HepG2 (cell line): ENCODE measurements around the gene DPM2. TPM values are rescaled to one million over a fixed set of nuclear protein-coding genes. Genes with fewer than 3 reads are reported as not detected.

Experiments used
- ATAC-seq: fragments of 200-7000 bp; cut with Tn5 transposase; 3 replicates; pipeline ENCODE4 v1.9.1; 2020; ENCODE audit warnings: mild to moderate bottlenecking, moderate library complexity
- BruUV-seq: library from RNA; stranded (reverse); fragments of 400-500 nt; replicated peaks from 2 replicates; lab custom pipeline; 2021; lab: Mats Ljungman, UMichigan
- CTCF ChIA-PET: fragments of 300-600 bp; formaldehyde crosslinking; extraction: SDS; loops from one replicate; lab custom pipeline; 2021; ENCODE audit warnings: low total read pairs, inconsistent platforms, low intra/inter-chr PET ratio; lab: Yijun Ruan, JAX
- POLR2A ChIA-PET: fragments of 350-600 bp; sonication (Branson Sonifier 250); formaldehyde crosslinking; loops from one replicate; lab custom pipeline; 2020; ENCODE audit warnings: antibody characterized with exemption, inconsistent platforms; lab: Yijun Ruan, JAX
- DNase-seq: peaks from one replicate; pipeline ENCODE4 v3.0.0-alpha.2; 2015; ENCODE audit warnings: low spot score
- FAIRE-seq: peaks from 3 replicates; lab custom pipeline; 2011; peaks lifted over from hg19 to GRCh38; lab: Jason Lieb, UNC
- H2AFZ ChIP-seq: one replicate; pipeline ENCODE4 v1.6.1; 2011; ENCODE audit warnings: low read length, inconsistent platforms
- H3K27ac ChIP-seq: fragments of 300-600 bp; 3 replicates; pipeline ENCODE4 v1.8.0; 2011; ENCODE audit warnings: mixed run types, mild to moderate bottlenecking, mixed read lengths, low read length, inconsistent platforms; ENCODE audit not compliant: insufficient read depth; ENCODE audit errors: extremely low read length
- H3K27me3 ChIP-seq, 2 experiments: fragments of 200-600 bp in 1 of 2; 2 replicates in 1 of 2; 3 replicates in 1 of 2; pipeline versions ENCODE4 v1.6.0 to v1.8.0; 2011; ENCODE audit warnings: low read length in 2 of 2, mild to moderate bottlenecking in 2 of 2, moderate library complexity in 2 of 2, inconsistent platforms in 1 of 2; ENCODE audit not compliant: insufficient read depth in 2 of 2, control insufficient read depth in 1 of 2
- H3K36me3 ChIP-seq, 2 experiments: fragments of 200-600 bp in 1 of 2; replicated peaks in 1 of 2; 2 replicates in 1 of 2; 3 replicates in 1 of 2; pipeline versions ENCODE4 v1.5.1 to v1.8.0; 2011; ENCODE audit warnings: low read length in 2 of 2, inconsistent platforms in 1 of 2; ENCODE audit not compliant: insufficient read depth in 2 of 2, control insufficient read depth in 1 of 2
- H3K4me1 ChIP-seq: 2 replicates; pipeline ENCODE4 v1.5.1; 2012; ENCODE audit warnings: low read length, inconsistent platforms; ENCODE audit not compliant: insufficient read depth
- H3K4me2 ChIP-seq: 2 replicates; pipeline ENCODE4 v1.6.0; 2011; ENCODE audit warnings: low read depth, low read length, inconsistent platforms
- H3K4me3 ChIP-seq, 3 experiments: fragments of 200-600 bp in 1 of 3; sonication (generic), shearing (Covaris generic) in 1 of 3; replicated peaks in 1 of 3; 2 replicates each; pipeline ENCODE4 v1.5.1; 2011 to 2016; ENCODE audit warnings: low read length in 3 of 3, inconsistent platforms in 2 of 3, low read depth in 2 of 3, mild to moderate bottlenecking in 2 of 3, control low read depth in 1 of 3, mixed read lengths in 1 of 3; ENCODE audit not compliant: insufficient read depth in 1 of 3
- H3K79me2 ChIP-seq: one replicate; pipeline ENCODE4 v1.6.1; 2011; ENCODE audit warnings: low read length, inconsistent platforms; ENCODE audit not compliant: insufficient read depth
- H3K9ac ChIP-seq: 2 replicates; pipeline ENCODE4 v1.6.0; 2011; ENCODE audit warnings: mild to moderate bottlenecking, low read depth, low read length, inconsistent platforms; ENCODE audit not compliant: insufficient read depth
- H3K9me3 ChIP-seq: 2 replicates; pipeline ENCODE4 v1.5.1; 2012; ENCODE audit warnings: mild to moderate bottlenecking, low read length
- H4K20me1 ChIP-seq: 2 replicates; pipeline ENCODE4 v1.6.0; 2011; ENCODE audit warnings: inconsistent platforms, mild to moderate bottlenecking, low read length, moderate library complexity; ENCODE audit not compliant: insufficient read depth
- AGO2 ChIP-seq: fragments of 200-400 bp; formaldehyde crosslinking; optimal IDR thresholded peaks from 2 replicates; pipeline ENCODE3; 2017; ENCODE audit warnings: mild to moderate bottlenecking, low read depth, low read length, moderate library complexity
- CERS6 ChIP-seq: sonication (generic); formaldehyde crosslinking; IDR thresholded peaks from 2 replicates; pipeline ENCODE4 v1.5.0; 2020; ENCODE audit warnings: missing genetic modification reagents
- DMAP1 ChIP-seq: IDR thresholded peaks from 2 replicates; pipeline ENCODE4 v1.6.1; 2016
- DNMT1 ChIP-seq: sonication (generic); formaldehyde crosslinking; IDR thresholded peaks from 2 replicates; pipeline ENCODE4 v1.5.1; 2020; ENCODE audit warnings: mild to moderate bottlenecking, missing genetic modification reagents
- GFI1 ChIP-seq: sonication (generic); formaldehyde crosslinking; IDR thresholded peaks from 2 replicates; pipeline ENCODE4 v1.5.0; 2020; ENCODE audit warnings: missing genetic modification reagents, mild to moderate bottlenecking, borderline replicate concordance
- HNRNPLL ChIP-seq: fragments of 200-400 bp; formaldehyde crosslinking; IDR thresholded peaks from 2 replicates; pipeline ENCODE4 v1.6.1; 2017; ENCODE audit warnings: mild to moderate bottlenecking, low read depth, low read length; ENCODE audit not compliant: poor library complexity, severe bottlenecking
- MAZ ChIP-seq, 2 experiments: sonication (generic) in 1 of 2; formaldehyde crosslinking in 1 of 2; IDR thresholded peaks; 2 replicates each; pipeline versions ENCODE4 v1.5.0 to v1.6.1; 2012 to 2020; ENCODE audit warnings: low read depth in 2 of 2, mild to moderate bottlenecking in 2 of 2, borderline replicate concordance in 1 of 2, improper control_type of control experiment in 1 of 2, low read length in 1 of 2, missing genetic modification reagents in 1 of 2, moderate library complexity in 1 of 2
- SP4 ChIP-seq: sonication (generic); formaldehyde crosslinking; IDR thresholded peaks from 2 replicates; pipeline ENCODE4 v1.8.1; 2023; ENCODE audit warnings: mild to moderate bottlenecking, missing genetic modification reagents
- SUZ12 ChIP-seq: fragments of 150-350 bp; IDR thresholded peaks from 2 replicates; pipeline ENCODE4 v1.6.1; 2014; ENCODE audit warnings: low read depth, low read length
- ZFY ChIP-seq: sonication (generic); formaldehyde crosslinking; IDR thresholded peaks from 2 replicates; pipeline ENCODE4 v1.4.0; 2020; ENCODE audit warnings: missing genetic modification reagents
- ZMYM4 ChIP-seq: sonication (generic); formaldehyde crosslinking; IDR thresholded peaks from 2 replicates; pipeline ENCODE4 v1.8.1; 2023; ENCODE audit warnings: mild to moderate bottlenecking, missing genetic modification reagents
- ZNF33A ChIP-seq: sonication (generic); formaldehyde crosslinking; IDR thresholded peaks from 2 replicates; pipeline ENCODE4 v1.5.1; 2020; ENCODE audit warnings: missing genetic modification reagents, mild to moderate bottlenecking, moderate library complexity, borderline replicate concordance
- ZNF44 ChIP-seq: sonication (generic); formaldehyde crosslinking; IDR thresholded peaks from 2 replicates; pipeline ENCODE4 v1.5.1; 2020; ENCODE audit warnings: mild to moderate bottlenecking, missing genetic modification reagents
- ZNF781 ChIP-seq: sonication (generic); formaldehyde crosslinking; IDR thresholded peaks from 2 replicates; pipeline ENCODE4 v1.5.1; 2020; ENCODE audit warnings: borderline replicate concordance, mild to moderate bottlenecking, missing genetic modification reagents; ENCODE audit errors: not compliant biosample characterization
- ZNF782 ChIP-seq: sonication (generic); formaldehyde crosslinking; IDR thresholded peaks from 2 replicates; pipeline ENCODE4 v1.4.0; 2020; ENCODE audit warnings: missing genetic modification reagents, mild to moderate bottlenecking, borderline replicate concordance
- WGBS: methylation state at CpG from one replicate; pipeline ENCODE4 v1.1.6; 2017; ENCODE audit warnings: low lambda C conversion rate; 5-methylcytosine and 5-hydroxymethylcytosine counted together
- in situ Hi-C: cut with HindIII; loops from 2 replicates; pipeline ENCODE4 v1.10.0; 2017; ENCODE audit warnings: low pct_unique_long_range_greater_than_20kb; ENCODE audit not compliant: extremely low pct_ligation_motif_present
- intact Hi-C: fragments of 100-400 bp; cut with micrococcal nuclease; formaldehyde crosslinking; loops from one replicate; pipeline ENCODE4 v1.10.0; 2022; ENCODE audit not compliant: unreplicated experiment
- polyA plus RNA-seq, 8 experiments: library from polyadenylated mRNA; depleted of rRNA in 3 of 8; stranded (reverse) in 7 of 8; unstranded in 1 of 8; fragments of >200 nt; fragmentation: Illumina TruSeq in 4 of 8; extraction: Trizol in 4 of 8; gene quantifications; 2 replicates each; pipeline versions ENCODE4 v1.2.1 to v1.2.3, GENCODE V29; 2011 to 2016; ENCODE audit warnings: low read depth in 4 of 8, missing spikeins in 1 of 8, mixed read lengths in 1 of 8; ENCODE audit not compliant: insufficient read depth in 1 of 8
- total RNA-seq, 5 experiments: library from RNA; depleted of rRNA; stranded (reverse); fragments of >200 nt; fragmentation: Illumina TruSeq; extraction: Trizol; gene quantifications; 2 replicates each; pipeline ENCODE4 v1.2.3, GENCODE V29; 2016; ENCODE audit warnings: low read depth in 1 of 5
- TF ChIP-seq, protein P1 (sequence below): sonication (generic); formaldehyde crosslinking; IDR thresholded peaks from 2 replicates; pipeline ENCODE4 v1.5.1; 2020; ENCODE audit warnings: mild to moderate bottlenecking, missing genetic modification reagents, moderate library complexity

Gene DPM2
- total and polyA plus RNA-seq, 2 of the 13 experiments (the other 11 are each of a cell fraction or from before 2014, with no cell fraction given) = 24.8 to 35.3 TPM

GRCh38 chr9:127916720-127917581, 20.7 kb downstream of the DPM2 start, which contains the start of gene ST6GALNAC4 (continued):
- TF ChIP-seq MAZ (IDR thresholded peaks at IDR 0.05; ENCODE audit: borderline replicate concordance, low read depth, low read length) = no peak
- TF ChIP-seq MAZ (CRISPR knock-in tag; IDR thresholded peaks at IDR 0.05; ENCODE audit: low read depth) = peak; percentile 67; the same call in 1 of the 2 replicates
- TF ChIP-seq HNRNPLL = peak; percentile 88
- TF ChIP-seq ZNF782 (CRISPR knock-in tag) = 0 out of 2 replicates have a peak, but pooled peaks have one; percentile 24
- TF ChIP-seq ZFY (CRISPR knock-in tag) = peak; percentile 59
- no peak for TF ChIP-seq DNMT1 (CRISPR knock-in tag)
- peak; percentile 81 for TF ChIP-seq SP4 (CRISPR knock-in tag)

DNA sequence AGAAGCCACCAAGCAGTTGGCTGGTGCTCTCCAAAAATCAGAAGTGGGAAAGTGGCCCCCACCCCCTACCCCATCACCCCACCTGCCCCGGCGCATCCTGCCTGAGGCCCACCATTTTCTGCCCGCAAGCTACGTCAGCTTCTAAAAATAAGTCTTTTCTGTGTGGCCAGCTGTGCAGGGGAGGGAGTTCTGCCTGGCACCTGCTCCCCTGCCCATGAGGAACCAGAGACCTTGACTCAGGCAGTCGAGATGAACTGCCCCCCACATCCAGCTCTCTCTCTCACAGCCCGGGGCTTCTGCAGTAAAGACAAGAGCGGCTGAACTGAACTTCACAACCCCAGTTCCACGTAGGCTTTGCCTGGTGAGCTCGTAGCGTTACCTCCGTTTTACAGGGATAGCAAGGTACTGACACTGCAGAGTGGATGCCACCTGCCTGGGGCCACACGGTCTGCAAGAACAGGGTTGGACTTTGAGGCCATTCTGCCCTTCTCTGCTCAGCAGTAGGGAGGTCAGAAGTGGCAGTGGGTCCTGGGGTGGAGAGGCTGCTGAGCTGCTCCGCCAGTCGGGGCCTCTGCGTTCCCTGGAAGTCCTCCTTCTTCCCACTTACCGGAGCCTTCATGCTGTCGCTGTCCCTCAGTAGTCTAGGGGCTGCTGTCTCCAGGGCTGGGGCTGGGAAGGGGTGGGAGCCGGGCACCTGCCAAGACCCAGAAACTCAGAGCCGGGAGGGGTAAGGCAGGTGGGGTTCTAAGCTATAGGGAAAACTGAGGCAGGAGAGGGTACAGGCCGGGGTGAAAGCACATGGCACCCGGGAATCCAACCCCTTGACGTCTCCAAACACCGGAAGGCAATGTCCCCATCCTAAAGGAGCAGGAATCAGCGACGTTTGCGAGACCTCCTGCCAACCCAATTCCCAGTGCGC, 21.6 kb downstream of the DPM2 start:
- in situ Hi-C loops = loop anchor here (5.0 kb wide), 1 partner anchor 44 kb away; no protein-coding TSS in a partner anchor
- Histone ChIP-seq H3K4me2 (peak overlapping the region; percentile 98), H3K4me3 (peak overlapping the region; percentile 71 to 91 (median 73)), H4K20me1 (no peaks in the 10 kb centered on the region), H2AFZ (no peak overlapping the region), H3K36me3 (peaks cover 5 to 7% of the 10 kb centered on the region in 2 experiments; a peak in 3 of 5 replicates), H3K27ac (peak overlapping the region; percentile 40), H3K9ac (peak overlapping the region; percentile 68), H3K4me1 (peaks cover 74% of the 10 kb centered on the region), H3K9me3 (no peaks in the 10 kb centered on the region), H3K27me3 (no peaks in the 10 kb centered on the region), H3K79me2 (peaks cover 2% of the 10 kb centered on the region)
- CTCF ChIA-PET = no interaction called here
- no peak for FAIRE-seq
- BruUV-seq = TSS peak; percentile 70
- ATAC-seq = peak; percentile 43
- no peak for DNase-seq
- 40% methylated on average over 5 of the region's 27 CpGs for WGBS
- intact Hi-C loops = loop anchor here (2.0 to 5.0 kb wide), 2 partner anchors 13 to 114 kb away; partner anchors contain the start of gene FPGS
- POLR2A ChIA-PET = interaction anchor here (0.6 to 7.9 kb wide), 14 partner anchors 11 to 371 kb away, joined by 3 to 78 read pairs (median 3); partner anchors contain the start of genes AK1, CDK9, PIP5KL1 and ST6GALNAC6
- no peak for TF ChIP-seq GFI1 (CRISPR knock-in tag)
- no peak for TF ChIP-seq CERS6 (CRISPR knock-in tag)
- TF ChIP-seq, protein P1, sequence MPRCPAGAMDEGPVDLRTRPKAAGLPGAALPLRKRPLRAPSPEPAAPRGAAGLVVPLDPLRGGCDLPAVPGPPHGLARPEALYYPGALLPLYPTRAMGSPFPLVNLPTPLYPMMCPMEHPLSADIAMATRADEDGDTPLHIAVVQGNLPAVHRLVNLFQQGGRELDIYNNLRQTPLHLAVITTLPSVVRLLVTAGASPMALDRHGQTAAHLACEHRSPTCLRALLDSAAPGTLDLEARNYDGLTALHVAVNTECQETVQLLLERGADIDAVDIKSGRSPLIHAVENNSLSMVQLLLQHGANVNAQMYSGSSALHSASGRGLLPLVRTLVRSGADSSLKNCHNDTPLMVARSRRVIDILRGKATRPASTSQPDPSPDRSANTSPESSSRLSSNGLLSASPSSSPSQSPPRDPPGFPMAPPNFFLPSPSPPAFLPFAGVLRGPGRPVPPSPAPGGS (CRISPR knock-in tag) = no peak
- peak; percentile 29; the same call in 1 of the 2 replicates for TF ChIP-seq DMAP1 (CRISPR knock-in tag)
- no peak for TF ChIP-seq AGO2
- 0 out of 2 replicates have a peak, but pooled peaks have one; percentile 35 for TF ChIP-seq ZNF44 (CRISPR knock-in tag)
- no peak for TF ChIP-seq SUZ12
- no peak; the same call in 1 of the 2 replicates for TF ChIP-seq ZMYM4 (CRISPR knock-in tag)
- TF ChIP-seq ZNF781 (CRISPR knock-in tag) = no peak
- TF ChIP-seq ZNF33A (CRISPR knock-in tag) = no peak
